GM10847 (cell line): ENCODE data around the gene ARSI.

Source experiments
- POLR2A ChIP-seq: IDR thresholded peaks from 2 replicates; pipeline ENCODE4 v1.6.1; 2011; ENCODE audit not compliant: insufficient read length; ENCODE audit errors: extremely low read depth

Gene ARSI

GRCh38 chr5:150256410-150257064 lies 46.2 kb downstream of the ARSI start:
- no peak for TF ChIP-seq POLR2A

- TF ChIP-seq POLR2A = no peak
These were observed 46.9 kb downstream of the ARSI start for GRCh38 chr5:150255659-150256409.

- no peak for TF ChIP-seq POLR2A
These were observed 47.9 kb downstream of the ARSI start for GRCh38 chr5:150254774-150255173.

- no peak for TF ChIP-seq POLR2A
These were observed 48.3 kb downstream of the ARSI start for GRCh38 chr5:150254363-150254762.

- TF ChIP-seq POLR2A = no peak
These were observed 49.1 kb downstream of the ARSI start for GRCh38 chr5:150253416-150254208.

- TF ChIP-seq POLR2A = no peak
These were observed 50.2 kb downstream of the ARSI start for GRCh38 chr5:150252489-150252888.

GRCh38 chr5:150251504-150251903 lies 51.2 kb downstream of the ARSI start:
- TF ChIP-seq POLR2A = no peak

- no peak for TF ChIP-seq POLR2A
These were observed 53.0 kb downstream of the ARSI start for GRCh38 chr5:150249744-150250143.

GRCh38 chr5:150248946-150249345 lies 53.8 kb downstream of the ARSI start:
- TF ChIP-seq POLR2A = no peak

- TF ChIP-seq POLR2A = no peak
These were observed 55.0 kb downstream of the ARSI start for GRCh38 chr5:150247726-150248125.

- no peak for TF ChIP-seq POLR2A
These were observed 55.9 kb downstream of the ARSI start for GRCh38 chr5:150246835-150247234.

GRCh38 chr5:150246429-150246828 lies 56.3 kb downstream of the ARSI start:
- no peak for TF ChIP-seq POLR2A
